ENCODE data around the gene BZW2.
"Not testable (repeated sequence)": the region's sequence is repeated elsewhere in the genome, so short reads cannot be mapped to it uniquely, and the experiment has no call there.

DNA sequence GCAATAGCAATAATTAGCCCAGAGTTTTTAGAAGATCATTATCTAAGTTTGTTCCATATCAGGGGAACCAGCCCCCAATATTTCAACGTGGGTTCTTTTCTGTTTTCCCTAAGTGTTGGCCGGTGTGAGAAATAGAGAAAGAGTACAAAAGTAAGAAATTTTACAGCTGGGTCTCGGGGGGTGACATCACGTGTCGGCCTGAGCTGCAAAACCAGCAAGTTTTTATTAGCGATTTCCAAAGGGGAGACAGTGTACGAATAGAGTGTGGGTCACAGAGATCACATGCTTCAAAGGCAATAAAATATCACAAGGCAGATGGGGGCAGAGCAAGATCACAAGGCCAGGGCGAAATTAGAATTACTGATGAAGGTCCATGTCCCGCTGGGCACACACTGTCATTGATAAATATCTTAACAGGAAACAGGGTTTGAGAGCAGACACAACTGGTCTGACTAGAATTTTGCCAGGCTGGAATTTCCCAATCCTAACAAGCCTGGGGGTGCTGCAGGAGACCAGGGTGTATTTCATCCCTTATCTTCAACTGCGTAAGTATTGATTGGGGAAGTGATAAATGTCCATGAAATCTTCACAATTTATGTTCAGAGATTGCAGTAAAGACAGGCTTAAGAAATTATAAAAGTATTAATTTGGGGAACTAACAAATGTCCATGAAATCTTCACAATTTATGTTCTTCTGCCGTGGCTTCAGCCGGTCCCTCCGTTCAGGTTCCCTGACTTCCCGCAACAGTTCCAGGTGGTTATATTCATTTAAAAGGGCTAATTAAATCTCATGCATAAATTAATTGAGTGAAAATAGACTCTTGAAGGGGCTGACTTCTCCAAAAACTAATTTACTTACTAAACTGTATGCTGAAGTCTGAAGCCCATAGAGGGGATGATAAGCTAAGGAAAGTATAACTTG lies 32.9 kb downstream of the BZW2 start:
- TF ChIP-seq ELF1 (CRISPR knock-in tag; IDR thresholded peaks at IDR 0.05); SRY (CRISPR knock-in tag; IDR thresholded peaks at IDR 0.05); HDAC2 (CRISPR knock-in tag; IDR thresholded peaks at IDR 0.05); TARDBP (CRISPR knock-in tag; IDR thresholded peaks at IDR 0.05); NCOA1 (CRISPR knock-in tag; IDR thresholded peaks at IDR 0.05); RAD21 (CRISPR knock-in tag; IDR thresholded peaks at IDR 0.05); ZNF83 (CRISPR knock-in tag; IDR thresholded peaks at IDR 0.05; ENCODE audit: borderline replicate concordance); POLR2AphosphoS5 (IDR thresholded peaks at IDR 0.05; ENCODE audit: low read depth, low read length); POLR2G (IDR thresholded peaks at IDR 0.05; ENCODE audit: low read depth, low read length); ZNF879 (CRISPR knock-in tag; IDR thresholded peaks at IDR 0.05); YY1 (IDR thresholded peaks at IDR 0.05; ENCODE audit: insufficient read depth, insufficient replicate concordance, low read depth, low read length): not testable (repeated sequence)
- TF ChIP-seq, protein P1, sequence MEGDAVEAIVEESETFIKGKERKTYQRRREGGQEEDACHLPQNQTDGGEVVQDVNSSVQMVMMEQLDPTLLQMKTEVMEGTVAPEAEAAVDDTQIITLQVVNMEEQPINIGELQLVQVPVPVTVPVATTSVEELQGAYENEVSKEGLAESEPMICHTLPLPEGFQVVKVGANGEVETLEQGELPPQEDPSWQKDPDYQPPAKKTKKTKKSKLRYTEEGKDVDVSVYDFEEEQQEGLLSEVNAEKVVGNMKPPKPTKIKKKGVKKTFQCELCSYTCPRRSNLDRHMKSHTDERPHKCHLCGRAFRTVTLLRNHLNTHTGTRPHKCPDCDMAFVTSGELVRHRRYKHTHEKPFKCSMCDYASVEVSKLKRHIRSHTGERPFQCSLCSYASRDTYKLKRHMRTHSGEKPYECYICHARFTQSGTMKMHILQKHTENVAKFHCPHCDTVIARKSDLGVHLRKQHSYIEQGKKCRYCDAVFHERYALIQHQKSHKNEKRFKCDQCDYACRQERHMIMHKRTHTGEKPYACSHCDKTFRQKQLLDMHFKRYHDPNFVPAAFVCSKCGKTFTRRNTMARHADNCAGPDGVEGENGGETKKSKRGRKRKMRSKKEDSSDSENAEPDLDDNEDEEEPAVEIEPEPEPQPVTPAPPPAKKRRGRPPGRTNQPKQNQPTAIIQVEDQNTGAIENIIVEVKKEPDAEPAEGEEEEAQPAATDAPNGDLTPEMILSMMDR (CRISPR knock-in tag; IDR thresholded peaks at IDR 0.05): not testable (repeated sequence)
- TF ChIP-seq, protein P2, sequence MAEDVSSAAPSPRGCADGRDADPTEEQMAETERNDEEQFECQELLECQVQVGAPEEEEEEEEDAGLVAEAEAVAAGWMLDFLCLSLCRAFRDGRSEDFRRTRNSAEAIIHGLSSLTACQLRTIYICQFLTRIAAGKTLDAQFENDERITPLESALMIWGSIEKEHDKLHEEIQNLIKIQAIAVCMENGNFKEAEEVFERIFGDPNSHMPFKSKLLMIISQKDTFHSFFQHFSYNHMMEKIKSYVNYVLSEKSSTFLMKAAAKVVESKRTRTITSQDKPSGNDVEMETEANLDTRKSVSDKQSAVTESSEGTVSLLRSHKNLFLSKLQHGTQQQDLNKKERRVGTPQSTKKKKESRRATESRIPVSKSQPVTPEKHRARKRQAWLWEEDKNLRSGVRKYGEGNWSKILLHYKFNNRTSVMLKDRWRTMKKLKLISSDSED (CRISPR knock-in tag; IDR thresholded peaks at IDR 0.05): not testable (repeated sequence)
- TF ChIP-seq, protein P3, sequence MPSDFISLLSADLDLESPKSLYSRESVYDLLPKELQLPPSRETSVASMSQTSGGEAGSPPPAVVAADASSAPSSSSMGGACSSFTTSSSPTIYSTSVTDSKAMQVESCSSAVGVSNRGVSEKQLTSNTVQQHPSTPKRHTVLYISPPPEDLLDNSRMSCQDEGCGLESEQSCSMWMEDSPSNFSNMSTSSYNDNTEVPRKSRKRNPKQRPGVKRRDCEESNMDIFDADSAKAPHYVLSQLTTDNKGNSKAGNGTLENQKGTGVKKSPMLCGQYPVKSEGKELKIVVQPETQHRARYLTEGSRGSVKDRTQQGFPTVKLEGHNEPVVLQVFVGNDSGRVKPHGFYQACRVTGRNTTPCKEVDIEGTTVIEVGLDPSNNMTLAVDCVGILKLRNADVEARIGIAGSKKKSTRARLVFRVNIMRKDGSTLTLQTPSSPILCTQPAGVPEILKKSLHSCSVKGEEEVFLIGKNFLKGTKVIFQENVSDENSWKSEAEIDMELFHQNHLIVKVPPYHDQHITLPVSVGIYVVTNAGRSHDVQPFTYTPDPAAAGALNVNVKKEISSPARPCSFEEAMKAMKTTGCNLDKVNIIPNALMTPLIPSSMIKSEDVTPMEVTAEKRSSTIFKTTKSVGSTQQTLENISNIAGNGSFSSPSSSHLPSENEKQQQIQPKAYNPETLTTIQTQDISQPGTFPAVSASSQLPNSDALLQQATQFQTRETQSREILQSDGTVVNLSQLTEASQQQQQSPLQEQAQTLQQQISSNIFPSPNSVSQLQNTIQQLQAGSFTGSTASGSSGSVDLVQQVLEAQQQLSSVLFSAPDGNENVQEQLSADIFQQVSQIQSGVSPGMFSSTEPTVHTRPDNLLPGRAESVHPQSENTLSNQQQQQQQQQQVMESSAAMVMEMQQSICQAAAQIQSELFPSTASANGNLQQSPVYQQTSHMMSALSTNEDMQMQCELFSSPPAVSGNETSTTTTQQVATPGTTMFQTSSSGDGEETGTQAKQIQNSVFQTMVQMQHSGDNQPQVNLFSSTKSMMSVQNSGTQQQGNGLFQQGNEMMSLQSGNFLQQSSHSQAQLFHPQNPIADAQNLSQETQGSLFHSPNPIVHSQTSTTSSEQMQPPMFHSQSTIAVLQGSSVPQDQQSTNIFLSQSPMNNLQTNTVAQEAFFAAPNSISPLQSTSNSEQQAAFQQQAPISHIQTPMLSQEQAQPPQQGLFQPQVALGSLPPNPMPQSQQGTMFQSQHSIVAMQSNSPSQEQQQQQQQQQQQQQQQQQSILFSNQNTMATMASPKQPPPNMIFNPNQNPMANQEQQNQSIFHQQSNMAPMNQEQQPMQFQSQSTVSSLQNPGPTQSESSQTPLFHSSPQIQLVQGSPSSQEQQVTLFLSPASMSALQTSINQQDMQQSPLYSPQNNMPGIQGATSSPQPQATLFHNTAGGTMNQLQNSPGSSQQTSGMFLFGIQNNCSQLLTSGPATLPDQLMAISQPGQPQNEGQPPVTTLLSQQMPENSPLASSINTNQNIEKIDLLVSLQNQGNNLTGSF (CRISPR knock-in tag; IDR thresholded peaks at IDR 0.05): not testable (repeated sequence)
